ENCODE measurements around the gene TMEM35A. TPM values are rescaled to one million over a fixed set of nuclear protein-coding genes. Genes with fewer than 3 reads are reported as not detected.
"Not testable (repeated sequence)": the region's sequence is repeated elsewhere in the genome, so short reads cannot be mapped to it uniquely, and the experiment has no call there.

The TMEM35A gene, protein sequence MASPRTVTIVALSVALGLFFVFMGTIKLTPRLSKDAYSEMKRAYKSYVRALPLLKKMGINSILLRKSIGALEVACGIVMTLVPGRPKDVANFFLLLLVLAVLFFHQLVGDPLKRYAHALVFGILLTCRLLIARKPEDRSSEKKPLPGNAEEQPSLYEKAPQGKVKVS
- 3.5 and 3.8 TPM in 2 replicates for total RNA-seq (2014; rRNA removed)
- polyA plus RNA-seq (2012): 1.3 TPM

DNA sequence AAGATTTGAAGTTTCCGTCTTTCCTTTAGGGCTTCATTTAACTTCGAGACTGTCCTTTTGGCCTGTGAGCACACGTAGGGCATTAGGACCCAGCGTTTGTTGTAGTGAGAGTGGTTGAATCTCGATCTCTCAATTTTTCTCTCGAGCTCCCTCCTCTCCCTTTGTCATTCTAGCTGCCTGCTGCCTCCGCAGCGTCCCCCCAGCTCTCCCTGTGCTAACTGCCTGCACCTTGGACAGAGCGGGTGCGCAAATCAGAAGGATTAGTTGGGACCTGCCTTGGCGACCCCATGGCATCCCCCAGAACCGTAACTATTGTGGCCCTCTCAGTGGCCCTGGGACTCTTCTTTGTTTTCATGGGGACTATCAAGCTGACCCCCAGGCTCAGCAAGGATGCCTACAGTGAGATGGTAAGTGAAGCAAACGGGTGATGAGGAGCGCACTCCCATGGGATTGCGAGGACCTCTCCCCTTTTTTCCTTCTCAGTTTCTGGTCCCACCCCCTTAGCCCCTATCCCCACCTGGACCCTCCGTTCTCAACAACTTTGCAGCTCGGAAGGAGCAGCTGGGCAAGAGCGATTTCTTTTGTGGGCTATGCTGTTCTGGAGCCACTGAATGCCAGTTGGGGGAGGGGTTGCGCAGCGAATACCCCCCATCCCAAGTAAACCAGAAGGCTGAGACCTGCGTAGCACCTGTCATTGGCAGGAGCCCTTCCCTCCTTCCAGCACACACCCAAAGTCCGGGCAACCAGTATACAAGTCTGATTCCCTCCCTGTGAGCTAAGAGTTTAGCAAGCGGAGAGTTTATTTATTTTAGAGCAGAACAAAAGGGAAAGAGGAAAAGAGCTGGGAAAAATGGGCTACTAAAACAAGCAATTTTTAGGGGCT, at the start of gene TMEM35A:
Gene TMEM35A (plus strand): TSS at position 164 of the 883 bp plus-strand sequence. CDS start 124 bp downstream, at position 288.
- peak; percentile 39 for DNase-seq (ENCODE audit: low read depth)

DNA sequence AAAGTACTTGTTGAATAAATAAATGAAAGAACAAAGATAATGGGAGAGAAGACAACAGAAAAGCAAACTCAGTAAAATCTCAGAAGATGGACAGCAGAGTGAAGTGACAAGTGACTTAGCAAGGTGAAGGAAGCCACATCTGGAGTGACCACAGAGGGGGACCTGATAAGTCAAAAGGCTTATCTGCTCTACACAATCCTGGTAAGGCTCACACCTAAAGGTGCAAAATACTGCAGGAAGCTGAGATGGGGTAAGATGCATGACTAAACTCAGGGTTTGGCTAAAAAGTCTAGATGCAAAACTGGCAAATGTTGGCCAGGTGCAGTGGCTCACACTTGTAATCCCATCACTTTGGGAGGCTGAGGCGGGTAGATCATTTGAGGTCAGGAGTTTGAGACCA, 49.0 kb upstream of the TMEM35A start:
- DNase-seq (ENCODE audit: low read depth): no peak

DNA sequence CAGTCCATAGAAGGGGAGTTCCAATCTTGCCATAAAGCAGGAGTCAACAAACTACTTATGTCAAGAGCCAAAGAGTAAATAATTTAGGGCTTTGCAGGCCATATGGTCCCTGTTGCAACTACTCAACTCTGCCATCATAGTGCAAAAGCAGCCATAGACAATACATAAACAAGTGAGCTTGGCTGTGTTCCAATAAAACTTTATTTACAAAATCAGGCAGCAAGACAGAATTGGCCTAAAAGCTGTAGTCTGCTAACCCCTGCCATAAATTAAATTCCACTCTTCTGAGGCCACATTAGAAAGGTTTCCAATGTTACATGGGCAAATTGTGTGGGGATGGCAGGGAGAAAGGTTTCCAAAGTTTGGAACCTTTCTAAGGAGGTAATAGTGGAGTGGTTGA, 41.4 kb upstream of the TMEM35A start:
- no peak for DNase-seq (ENCODE audit: low read depth)

DNA sequence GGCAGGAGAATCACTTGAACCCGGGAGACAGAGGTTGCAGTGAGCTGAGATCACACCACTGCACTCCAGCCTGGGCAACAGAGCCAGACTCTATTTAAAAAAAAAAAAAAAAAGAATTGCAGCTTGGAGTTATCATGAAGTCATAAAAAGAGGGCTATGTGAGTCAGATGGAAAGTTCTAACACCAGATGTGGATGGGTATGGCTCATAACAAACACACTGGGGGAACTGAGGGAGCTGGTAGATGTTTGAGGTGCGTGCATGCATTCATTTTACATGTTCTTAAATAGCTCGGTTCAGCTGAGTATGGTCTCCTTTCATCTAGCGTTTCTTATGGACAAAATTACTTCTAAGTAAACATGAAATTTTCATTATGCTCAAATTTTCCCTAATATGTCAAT, 38.5 kb upstream of the TMEM35A start:
- no peak for DNase-seq (ENCODE audit: low read depth)

DNA sequence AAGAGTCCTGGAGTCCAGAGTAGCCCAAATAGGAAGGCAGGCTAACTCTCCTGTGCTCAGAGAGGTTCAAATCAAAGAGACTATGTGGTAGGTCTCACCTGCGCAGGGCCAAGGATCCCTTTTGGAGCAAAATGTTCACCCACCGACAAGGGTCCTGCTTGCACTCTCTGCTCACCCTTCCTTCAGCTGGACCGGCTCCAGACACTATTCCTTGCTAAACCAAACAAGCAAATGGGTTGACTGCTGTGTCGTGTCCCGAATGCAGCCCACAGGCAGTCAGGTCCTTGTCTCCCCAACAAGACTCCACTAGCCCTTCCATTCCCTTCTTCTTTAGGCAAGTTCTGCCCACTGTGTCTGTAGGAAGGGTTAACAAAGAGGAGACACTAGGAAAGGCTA, 27.5 kb upstream of the TMEM35A start:
- no peak for DNase-seq (ENCODE audit: low read depth)

DNA sequence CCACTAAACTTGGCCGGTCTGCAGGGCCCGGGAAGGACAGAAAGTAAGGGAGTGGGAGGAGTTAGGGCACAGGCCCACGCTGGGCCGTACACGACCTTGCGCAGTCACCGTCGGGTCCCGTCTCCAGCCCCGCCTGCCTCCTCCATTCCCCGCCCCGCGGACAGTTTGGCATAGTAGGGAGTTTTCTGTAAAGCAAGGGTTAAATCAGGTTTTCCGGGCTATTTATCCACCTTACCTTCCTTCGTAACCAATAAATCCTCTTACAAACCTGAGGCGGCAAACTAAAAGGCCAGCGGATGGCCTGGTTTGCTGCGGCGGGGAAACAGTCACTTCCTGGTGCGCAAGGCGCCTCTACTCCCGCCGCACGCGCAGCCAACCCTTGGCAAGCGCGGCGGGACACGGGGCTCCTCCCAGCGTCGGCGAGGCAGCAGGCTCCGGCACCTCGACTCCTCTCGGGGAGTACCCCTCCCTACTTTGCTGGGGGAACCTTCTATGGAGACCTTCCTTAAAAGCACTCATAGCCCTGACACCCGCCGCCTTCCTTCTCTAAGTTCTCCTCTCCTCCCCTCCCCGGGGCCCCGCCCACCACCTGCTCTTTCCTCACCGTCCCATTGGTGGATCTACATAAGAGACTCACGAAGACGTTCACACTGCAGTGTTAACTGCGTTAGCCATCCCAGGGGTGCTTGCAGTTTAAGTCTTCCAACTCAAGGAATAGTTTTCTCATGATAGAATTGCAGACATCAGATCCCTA, 27.0 kb upstream of the TMEM35A start, which contains the start of gene TRMT2B:
Gene TRMT2B (minus strand): TSS at position 563 of the 754 bp plus-strand sequence. CDS start 9,822 bp downstream, outside the sequence.
- DNase-seq (ENCODE audit: low read depth): peak; percentile 72

DNA sequence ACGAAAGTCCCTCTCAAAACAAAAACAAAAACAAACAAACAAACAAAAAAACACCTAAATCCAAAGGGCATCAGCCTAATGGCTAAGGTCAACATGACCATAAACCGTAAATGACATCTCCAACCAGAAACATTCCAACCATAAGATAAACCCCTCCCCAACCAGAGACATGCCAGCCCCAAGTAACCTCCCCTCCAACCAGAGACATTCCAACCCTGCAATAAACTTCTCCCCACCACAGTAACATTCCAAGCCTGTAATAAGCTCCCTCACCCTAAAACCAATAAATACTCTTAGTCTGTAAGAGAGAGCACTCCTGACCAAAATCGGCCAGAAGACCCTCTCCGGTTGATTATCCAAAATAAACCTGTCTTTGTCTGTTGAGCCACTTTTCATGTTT, 22.1 kb upstream of the TMEM35A start:
- not testable (repeated sequence) for DNase-seq (ENCODE audit: low read depth)

DNA sequence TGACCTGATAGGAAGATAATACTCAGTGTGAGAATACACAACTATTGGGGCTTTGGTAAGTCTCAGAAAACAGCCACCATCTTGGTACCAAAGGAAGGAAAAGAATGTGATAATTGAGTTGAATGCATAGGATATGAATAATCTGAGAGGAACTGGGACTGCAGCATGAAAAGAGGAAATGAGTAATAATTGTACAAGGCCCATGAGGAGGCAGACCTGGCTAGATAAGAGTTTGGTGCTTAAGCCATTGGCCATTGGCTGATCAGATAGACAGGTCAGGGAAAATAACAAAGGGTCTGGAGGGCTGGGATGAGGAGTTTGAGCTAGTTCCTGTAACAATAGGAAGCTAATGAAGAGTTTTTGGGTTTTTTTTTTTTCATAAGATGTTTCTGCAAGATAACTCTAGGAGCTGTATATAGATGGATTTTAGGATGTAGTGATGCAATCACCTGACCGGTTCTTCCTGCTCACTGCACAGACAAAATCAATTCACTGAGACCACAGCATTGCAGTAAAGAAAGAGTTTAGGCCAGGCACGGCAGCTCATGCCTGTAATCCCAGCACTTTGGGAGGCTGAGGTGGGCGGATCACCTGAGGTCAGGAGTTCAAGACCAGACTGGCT, 21.5 kb upstream of the TMEM35A start:
- peak; percentile 38 for DNase-seq (ENCODE audit: low read depth)

DNA sequence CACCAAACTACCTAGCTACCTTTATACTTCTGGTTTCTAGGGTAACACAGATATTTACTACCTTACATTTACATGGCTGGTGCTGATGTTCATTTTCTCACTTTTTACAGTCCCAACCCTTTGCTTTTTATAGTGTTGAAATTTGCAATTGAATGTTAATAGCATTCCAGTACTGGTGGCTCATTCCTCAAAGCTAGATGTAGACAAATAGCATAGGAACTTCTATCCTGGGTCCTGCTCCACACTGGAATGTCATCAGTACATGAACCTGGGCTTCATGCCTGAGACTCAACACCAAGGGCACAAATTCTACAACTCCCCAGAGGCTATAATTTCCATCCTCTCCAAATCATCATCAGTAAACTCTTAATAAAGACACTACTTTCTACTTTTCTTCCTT, 16.5 kb upstream of the TMEM35A start:
- DNase-seq (ENCODE audit: low read depth): no peak

DNA sequence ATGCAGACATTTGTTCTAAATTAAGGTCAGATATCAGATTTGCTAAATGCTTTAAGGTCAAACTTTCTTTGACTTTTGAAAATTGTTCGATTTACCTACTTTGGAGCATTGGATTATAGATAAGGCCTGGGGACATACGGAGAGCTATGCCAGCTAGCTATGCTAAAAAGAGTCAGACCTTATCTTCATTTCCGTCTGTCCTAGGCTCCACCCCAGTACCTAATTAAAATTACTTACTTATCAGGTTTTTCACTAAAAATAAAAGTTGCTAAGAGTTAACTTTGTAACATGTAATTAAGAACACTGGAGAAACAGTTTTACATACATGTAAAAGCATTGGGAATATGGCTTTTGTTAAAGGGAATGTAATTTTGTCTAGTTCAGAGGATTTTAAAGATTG, 7.1 kb upstream of the TMEM35A start:
- DNase-seq (ENCODE audit: low read depth): no peak

DNA sequence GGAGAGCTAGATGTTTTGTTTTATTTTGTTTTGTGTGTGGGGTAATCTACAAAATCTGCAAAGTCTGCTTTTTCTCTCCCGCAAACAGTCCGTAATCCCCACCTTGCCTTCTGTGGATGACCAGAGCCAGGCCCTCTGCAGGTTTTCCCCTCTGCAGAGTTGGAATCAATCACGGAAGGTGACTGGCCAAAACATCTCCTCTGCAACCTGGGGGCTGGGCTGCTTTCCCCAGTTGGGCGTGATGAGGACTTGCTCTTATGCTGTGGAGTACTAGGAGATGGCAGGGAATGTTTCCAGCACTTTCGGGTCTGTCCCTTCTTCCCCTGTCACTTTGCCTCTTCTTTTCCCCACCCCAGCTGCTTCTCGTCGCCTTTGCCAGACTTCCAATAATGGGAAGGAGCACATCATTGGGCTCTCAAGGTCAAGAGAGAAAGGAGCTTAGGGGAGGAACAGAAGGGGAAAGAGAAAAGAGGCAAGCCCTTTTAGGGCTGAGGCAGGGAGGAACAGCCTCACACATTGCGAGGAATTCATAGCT, 1.1 kb downstream of the TMEM35A start:
- DNase-seq (ENCODE audit: low read depth): no peak

DNA sequence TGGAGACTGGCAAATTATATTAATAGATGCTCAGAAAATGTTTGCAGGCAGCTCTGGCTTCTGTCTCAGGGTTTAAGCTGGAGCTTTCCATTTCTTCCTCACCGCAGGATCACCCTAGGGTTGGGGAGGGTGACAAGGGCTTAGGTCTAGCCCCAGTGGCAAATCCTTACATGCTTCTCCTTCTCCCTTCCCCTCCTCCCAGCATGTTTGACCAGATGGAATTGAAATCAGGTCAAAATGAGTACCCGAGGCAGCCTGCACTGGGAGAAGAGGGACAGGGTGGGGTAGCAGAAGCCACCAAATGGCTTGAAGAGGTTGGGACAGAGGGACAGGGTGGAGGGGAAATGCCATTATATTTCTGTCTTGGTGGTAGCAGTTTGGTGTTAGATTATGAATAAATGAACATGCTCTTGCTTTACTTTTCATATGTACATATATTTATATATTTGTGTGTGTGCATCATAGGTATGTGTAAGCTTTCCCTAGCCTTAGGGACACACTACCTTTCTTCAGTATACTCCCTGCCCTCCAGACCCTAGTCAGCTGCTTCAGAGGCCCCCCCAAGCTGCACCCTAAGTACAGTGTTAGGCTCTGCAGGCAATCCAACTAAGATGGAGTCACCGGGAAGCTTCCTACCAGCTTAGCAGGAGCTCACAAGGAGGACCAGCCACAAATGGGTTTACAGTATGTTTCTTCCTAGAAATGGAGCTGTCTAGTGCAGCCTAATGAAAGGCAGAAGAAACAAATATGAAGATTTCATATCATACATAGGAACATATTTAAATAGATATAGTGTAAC, 1.8 kb downstream of the TMEM35A start:
- DNase-seq (ENCODE audit: low read depth): no peak

DNA sequence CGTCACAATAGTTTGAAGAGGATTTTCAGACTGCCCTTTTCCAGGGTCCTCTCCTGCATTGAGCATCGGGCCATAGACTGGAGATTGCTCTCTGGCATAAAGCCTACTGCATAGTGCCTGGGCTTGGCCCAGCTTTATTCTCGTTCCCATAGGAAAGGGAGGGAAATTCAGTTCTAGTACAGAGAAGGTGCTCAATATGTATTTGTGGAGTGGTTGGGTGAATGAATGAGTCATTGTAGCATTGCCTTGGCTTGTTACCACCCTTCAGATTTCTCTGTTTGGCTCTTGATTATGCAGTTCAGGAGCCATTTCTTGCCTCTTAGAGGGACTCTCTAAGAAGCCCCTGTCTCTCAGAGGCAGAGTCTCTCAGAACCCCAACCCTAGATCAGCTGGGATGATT, 2.6 kb downstream of the TMEM35A start:
- no peak for DNase-seq (ENCODE audit: low read depth)

DNA sequence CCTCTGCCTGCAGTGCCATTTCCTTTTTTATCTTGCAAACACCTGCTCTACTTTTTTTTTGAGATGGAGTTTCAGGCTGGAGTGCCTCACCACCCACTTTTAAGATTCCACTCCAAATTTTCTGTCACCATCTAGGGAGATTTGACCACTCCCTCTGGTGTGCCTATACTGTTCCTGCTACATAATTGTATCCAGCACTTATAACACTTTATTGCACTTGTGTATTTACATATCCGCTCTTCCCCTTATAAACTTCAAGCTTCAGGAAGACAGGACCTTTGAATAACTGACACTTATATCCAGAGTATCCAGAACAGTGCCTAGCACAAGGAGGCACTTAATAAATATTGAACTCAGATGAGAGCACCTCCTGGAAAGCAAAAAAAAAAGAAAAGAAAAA, 13.1 kb downstream of the TMEM35A start:
- no peak for DNase-seq (ENCODE audit: low read depth)

DNA sequence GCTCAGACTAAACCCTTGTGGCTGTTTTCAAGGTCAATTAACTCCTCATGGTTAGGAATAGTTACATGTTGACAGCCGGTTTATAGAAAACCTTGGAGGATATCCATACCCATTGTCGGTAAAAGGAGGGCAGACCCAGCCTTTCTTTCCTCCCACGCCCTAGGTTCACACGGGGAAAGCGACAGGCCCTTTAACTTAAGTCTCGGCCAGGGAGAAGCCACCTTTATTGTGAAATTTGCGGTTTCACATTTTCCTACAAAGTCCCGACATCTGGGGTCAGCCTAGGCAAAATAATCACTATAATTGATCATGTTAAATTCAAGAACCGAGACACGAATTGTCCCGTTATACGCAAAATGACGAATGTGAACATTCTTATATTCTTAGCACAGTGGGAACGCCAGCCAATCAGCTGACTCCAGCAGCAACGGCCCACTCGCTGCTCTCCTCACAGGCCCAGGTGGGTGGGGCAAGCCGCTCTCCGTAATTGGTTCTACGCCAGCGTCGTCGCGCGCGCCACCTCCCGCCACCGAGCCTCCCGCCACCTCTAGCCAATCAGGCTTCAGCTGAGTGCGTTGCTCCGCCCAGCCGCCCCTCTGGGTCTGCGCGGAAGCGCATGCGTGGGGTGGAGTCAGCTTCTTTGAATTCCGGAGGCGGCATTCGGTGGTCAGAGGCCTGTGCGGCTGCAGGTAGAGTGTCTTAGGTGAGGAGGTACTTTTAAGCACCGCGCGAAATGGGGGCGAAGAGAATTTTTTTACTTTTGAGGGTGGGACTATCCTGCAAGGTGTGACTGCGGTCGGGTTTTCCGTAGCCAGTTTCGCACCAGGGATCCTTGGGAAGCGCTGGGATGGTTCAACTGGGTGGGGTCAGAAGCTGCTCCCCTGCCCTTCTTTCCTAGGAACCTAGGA, 19.1 kb downstream of the TMEM35A start, which contains the start of gene CENPI:
Gene CENPI (plus strand): TSS at position 659 of the 908 bp plus-strand sequence. CDS start 2,867 bp downstream, outside the sequence.
- peak; percentile 88 for DNase-seq (ENCODE audit: low read depth)

DNA sequence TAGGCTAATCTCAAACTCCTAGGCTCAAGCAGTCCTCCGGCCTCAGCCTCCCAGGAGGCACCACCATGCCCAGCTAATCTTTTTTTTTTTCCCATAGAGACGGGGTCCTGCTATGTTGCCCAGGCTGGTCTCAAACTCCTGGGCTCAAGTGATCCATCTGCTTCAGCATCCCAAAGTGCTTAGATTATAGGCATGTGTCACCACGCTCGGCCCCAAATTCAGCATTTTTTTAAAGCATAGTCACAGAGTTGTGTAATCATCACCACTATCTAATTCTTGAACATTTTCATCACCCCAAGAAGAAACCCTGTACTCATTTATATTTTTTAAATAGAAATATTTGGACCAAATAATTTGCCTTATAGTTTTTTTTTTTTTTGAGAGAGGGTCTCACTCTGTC, 29.6 kb downstream of the TMEM35A start:
- peak; percentile 50 for DNase-seq (ENCODE audit: low read depth)

DNA sequence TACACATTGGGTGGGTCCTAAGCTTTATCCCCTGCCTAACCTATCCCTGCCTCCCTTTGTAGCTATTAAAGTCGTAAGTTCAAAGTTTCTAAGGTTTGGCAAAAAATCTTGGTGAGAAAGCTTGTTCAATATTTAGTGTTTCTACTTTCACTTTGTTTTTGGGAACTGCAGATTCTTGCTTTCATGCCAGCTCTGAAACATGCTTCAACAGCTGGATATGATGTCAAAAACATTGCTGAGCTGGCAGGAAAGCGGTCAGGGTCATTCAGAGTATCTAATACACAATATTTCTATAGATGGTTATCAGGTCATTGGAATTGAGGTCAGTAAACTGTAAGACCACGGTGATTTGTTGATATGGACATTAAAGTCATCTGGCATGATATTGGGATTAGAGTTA, 39.0 kb downstream of the TMEM35A start:
- peak; percentile 36 for DNase-seq (ENCODE audit: low read depth)

DNA sequence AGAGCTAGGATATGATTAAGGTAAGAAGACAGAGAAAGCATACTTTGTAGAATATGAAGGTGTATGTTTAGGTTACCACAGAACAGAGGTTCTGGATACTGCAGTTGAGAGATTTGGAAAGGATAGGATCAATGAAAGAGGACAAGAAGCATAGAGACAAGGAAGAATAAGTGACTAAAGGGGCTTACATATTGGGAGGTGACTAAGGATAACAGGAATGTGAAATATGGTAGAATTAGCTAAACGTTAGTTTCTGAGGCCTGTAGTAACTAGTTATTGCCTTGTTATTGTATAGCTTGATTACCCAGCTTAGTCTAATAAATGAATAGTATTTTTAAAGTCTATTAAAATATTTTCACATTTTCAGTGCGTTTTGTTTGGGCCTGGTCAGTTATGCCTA, 57.6 kb downstream of the TMEM35A start:
- DNase-seq (ENCODE audit: low read depth): no peak

Measured in LHCN-M2 (cell line).